GM12872 (cell line): ENCODE data around the gene KRT222.

ENCODE experiments used
- TF ChIP-seq, protein P1 (sequence below): IDR thresholded peaks from 3 replicates; pipeline ENCODE4 v1.5.1; 2011; ENCODE audit warnings: low read depth, mild to moderate bottlenecking, low read length, moderate library complexity; ENCODE audit not compliant: insufficient read depth

The KRT222 gene

DNA sequence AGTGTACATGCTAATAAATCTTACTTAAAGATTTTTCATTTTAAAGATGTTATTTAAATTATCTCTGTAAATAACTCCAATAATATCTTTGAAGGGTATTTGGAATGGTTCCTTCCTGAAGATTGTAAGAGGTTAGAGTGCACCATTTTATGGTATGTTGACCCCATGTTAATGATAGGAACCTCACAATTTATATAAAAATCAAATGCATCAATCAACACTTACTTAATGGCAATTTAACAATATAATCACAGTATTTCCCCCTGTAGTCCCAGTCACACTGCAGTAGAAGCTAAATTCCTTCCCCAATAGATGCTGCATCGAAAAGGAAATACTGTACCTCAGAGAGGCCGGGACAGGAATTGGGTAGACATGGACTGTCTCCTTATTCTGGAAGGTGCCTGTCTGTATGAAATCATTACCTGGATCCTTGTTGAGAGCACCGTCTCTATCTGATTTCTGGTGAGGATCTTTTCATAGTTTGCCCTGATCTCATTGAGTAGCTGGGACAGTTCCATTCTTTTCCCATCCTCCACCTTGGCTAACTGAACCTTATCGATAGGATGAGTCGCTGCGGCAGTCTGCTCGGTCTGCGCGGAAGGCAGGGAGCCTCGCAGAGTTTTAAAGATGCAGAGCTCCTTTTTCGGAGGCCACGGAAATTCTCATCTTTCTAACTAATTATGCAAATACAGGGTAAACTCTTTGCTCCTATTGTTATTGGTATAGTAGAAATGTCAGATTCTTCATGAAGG, at the start of gene KRT222:
Gene KRT222, minus strand, starts transcription at position 596 of the 752 bp plus-strand sequence. Its CDS starts 78 bp downstream, at position 518.
- TF ChIP-seq, protein P1, sequence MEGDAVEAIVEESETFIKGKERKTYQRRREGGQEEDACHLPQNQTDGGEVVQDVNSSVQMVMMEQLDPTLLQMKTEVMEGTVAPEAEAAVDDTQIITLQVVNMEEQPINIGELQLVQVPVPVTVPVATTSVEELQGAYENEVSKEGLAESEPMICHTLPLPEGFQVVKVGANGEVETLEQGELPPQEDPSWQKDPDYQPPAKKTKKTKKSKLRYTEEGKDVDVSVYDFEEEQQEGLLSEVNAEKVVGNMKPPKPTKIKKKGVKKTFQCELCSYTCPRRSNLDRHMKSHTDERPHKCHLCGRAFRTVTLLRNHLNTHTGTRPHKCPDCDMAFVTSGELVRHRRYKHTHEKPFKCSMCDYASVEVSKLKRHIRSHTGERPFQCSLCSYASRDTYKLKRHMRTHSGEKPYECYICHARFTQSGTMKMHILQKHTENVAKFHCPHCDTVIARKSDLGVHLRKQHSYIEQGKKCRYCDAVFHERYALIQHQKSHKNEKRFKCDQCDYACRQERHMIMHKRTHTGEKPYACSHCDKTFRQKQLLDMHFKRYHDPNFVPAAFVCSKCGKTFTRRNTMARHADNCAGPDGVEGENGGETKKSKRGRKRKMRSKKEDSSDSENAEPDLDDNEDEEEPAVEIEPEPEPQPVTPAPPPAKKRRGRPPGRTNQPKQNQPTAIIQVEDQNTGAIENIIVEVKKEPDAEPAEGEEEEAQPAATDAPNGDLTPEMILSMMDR: no peak

DNA sequence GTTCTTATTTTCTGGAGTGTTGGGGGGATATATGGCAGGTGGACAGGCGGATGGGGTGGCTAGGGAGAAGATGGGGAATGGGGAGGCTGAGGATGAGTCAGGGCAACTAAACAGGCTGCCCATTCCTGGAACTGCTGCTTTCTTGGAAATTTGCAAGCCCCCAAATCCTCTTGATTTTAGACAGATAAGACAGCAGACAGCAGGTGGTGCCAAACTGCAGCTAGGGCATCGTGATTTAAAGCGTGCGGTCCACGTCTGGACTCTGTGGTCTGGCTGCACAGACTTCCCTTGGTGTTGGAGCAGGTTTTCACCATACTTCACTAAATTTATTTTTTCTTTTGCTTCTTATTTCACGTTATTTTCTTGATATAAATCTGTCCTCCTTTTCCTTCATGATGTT, 49.5 kb upstream of the KRT222 start:
- TF ChIP-seq, protein P1: 0 out of 3 replicates have a peak, but pooled peaks have one; percentile 9

DNA sequence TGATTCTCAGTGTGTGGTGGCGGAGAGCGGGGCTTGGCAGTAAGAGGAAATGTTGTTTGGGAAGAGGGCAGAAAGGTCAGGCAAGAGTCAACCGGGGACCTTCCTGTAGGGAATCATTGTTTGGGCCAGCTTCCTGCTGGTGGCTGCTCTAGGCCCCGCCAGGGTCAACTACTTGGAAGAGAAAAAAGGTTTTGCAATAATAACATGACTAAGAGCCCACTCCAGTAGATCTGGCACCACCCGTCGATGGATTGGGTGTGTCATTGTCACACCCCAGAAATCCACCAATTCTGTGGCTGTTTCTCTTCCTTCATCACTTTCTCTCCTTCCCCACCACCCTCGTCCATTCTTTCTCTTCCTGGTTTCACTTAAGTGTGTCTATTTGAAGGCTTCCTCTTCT, 42.8 kb upstream of the KRT222 start:
- TF ChIP-seq, protein P1: no peak

DNA sequence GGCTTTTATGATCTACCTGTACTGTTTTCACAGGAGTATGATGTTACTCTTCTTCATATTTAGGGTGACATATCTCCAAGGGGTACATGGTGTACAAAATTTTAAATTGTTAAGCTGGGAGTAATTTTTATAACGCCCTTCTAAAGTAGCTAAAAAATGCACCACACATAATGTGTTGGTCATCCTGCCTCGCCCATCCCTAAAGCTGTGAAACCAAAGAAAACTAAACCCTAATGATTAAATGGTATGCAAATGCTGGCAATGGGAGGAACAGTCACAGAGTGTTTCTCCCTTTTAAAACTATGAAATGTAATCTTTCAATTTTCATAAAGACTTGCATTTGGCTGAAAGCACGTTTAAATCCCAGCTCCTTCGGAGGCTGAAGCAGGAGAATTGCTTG, 40.6 kb upstream of the KRT222 start:
- TF ChIP-seq, protein P1: no peak

DNA sequence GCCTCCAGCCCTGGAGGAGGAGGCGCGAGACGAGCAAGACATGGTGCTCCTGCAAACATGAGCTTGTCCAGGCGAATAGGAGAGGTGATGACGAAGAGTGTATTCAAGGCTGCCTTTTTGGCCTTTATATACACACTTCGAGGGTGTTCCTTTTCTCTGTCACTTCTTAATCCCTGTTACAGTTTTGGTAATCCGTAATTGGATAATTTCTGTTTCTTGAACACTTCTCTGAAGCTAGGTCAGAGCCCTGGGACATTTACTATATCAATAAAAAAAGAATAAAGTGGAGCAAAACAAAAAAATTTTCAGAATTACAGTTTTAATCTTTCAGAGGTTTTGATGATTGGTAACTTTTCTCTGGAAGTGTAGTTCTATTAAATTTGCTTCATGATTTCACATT, 38.7 kb upstream of the KRT222 start, which contains the start of gene KRT24:
Gene KRT24, minus strand, starts transcription at position 101 of the 400 bp plus-strand sequence. Its CDS starts 59 bp downstream, at position 42.
- TF ChIP-seq, protein P1: no peak

DNA sequence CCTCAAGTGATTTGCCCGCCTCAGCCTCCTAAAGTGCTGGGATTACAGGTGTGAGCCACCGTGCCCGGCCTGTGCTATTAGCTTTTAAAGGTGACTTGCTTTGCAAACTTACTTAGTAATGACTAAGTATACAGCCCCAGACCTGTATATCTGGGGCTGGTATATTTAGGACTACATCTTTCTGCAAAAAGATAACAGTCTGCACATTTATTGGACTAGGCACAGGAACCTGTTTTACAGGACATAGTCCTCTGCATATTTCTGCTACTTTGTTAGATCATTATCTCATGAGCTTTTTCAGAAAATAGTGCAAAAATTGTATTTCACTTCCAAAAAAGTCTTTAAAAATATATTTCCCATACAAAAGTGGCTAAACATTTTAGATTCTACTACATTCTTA, 37.3 kb upstream of the KRT222 start:
- TF ChIP-seq, protein P1: no peak

DNA sequence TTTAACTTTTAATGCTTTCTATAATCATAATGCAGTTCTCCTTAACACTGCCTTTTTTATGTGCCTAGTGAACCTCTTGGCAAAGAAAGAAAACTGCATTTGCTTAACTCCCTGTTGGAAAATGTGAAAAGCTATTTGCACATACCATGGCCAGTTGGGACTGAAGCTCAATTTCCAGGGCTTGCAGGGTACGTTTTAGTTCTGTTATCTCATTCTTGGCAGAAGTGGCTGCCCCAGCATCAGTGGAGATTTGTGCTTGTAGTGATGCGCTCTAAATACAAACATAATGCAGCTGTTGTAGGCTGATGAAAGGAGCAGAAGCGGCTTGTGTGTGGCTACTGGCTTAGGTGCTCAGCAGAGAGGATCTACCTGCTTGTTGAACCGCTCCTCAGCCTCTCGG, 34.9 kb upstream of the KRT222 start:
- TF ChIP-seq, protein P1: no peak
